HG03280 (cell line): Measurements from ENCODE around the gene MPHOSPH8.

Experiments used
- ATAC-seq: cut with Tn5 transposase; IDR thresholded peaks from one replicate; pipeline ENCODE4 v1.9.1; 2021; ENCODE audit warnings: mild to moderate bottlenecking, moderate library complexity; ENCODE audit not compliant: unreplicated experiment

MPHOSPH8 gene, protein sequence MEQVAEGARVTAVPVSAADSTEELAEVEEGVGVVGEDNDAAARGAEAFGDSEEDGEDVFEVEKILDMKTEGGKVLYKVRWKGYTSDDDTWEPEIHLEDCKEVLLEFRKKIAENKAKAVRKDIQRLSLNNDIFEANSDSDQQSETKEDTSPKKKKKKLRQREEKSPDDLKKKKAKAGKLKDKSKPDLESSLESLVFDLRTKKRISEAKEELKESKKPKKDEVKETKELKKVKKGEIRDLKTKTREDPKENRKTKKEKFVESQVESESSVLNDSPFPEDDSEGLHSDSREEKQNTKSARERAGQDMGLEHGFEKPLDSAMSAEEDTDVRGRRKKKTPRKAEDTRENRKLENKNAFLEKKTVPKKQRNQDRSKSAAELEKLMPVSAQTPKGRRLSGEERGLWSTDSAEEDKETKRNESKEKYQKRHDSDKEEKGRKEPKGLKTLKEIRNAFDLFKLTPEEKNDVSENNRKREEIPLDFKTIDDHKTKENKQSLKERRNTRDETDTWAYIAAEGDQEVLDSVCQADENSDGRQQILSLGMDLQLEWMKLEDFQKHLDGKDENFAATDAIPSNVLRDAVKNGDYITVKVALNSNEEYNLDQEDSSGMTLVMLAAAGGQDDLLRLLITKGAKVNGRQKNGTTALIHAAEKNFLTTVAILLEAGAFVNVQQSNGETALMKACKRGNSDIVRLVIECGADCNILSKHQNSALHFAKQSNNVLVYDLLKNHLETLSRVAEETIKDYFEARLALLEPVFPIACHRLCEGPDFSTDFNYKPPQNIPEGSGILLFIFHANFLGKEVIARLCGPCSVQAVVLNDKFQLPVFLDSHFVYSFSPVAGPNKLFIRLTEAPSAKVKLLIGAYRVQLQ

DNA sequence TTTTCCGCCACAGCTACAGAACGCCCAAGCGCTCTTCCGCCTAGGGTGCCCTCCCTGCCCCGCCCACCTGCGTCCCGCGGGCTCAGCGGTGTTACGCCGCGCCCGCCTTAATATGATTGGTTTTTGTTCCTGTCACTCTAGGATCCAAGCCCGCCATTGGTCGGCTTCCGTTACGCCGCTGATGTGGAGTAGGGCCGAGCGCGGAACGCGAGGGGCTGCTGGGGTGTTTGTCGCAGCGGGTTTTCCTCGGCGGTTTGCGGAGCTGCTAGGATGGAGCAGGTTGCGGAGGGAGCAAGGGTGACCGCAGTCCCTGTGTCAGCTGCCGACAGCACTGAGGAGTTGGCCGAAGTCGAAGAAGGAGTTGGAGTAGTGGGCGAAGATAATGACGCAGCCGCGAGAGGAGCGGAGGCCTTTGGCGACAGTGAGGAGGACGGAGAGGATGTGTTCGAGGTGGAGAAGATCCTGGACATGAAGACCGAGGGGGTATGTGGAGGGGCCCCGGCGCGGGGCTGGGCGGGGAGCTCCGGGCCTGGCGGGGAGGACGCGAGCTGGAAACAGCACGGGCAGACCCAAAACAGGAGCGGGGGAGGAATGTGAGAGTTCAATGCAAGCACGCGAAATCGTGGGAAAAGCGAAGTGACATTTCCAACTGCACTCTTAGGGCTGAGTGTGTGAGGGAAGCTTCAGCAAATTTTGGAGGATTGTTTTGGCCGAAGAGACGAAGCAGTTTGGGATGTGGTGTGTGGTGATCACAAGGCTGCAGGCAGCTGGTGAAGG is at the start of gene MPHOSPH8:
Gene MPHOSPH8, plus strand, starts transcription at position 181 of the 777 bp plus-strand sequence. Its CDS starts 90 bp downstream, at position 271.
- ATAC-seq = peak; percentile 99

DNA sequence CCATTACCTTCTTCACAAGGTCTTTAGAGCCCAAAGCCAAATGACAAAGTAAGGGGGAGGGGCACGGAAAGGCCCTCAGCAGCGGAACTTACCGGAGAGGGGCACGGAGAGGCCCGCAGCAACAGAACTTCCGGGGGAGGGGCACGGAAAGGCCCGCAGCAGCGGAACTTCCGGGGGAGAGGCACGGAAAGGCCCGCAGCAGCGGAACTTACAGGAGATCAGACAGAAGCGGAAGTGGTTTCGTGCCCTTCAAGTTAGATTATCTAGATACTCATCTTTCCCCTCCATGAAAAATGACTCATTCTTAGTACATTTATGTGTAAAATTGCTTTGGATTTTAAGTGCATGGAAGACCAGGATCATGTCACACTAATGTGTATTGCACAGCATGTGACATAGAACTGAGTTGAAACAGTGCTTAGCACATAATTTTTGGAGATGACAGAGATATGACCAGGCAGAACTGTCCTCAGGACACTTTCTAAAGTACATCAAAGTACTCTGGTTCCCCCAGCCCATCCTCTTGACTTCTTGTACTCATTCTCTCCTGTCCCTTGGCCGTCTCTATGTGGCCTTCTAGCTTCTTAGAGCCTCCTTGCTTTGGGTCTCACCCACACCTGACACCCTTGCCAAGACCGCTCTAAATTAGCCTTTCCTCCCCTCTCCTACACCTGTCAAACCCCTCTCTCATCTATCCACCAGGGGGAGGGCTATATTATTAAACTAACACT is 46.4 kb upstream of the MPHOSPH8 start:
- peak; percentile 67 for ATAC-seq

DNA sequence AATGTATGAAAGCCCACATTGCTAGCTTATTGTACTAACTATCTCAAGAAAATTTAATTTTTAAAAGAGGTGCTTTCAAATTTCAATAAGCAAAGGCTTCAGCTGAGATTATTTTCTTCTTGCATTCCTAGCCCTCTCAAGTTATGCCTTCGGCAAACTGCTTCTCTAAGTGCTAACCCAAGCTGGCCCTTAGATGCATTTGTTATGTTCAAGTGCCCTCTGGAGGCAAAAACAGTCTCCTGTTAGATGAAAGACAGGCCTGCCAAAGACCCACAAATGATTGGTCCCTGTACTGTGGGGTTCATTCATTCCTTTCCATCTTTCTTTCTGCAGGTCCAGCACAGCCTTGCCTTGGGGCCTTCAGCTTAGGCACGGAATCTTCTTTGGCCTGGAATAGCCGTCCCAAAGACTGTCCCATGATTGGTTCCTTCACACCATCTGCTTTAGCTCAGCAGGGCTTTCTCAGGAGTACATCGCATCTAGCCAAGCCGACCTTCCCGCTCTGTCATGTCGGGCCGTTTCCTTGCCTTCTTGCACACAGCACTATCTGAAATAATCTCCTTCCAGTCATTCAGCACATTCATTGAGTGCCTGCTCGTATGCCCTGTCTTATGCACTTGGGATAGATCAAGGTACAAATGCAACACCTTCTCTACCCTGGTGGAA is 45.7 kb upstream of the MPHOSPH8 start:
- ATAC-seq = peak; percentile 72

DNA sequence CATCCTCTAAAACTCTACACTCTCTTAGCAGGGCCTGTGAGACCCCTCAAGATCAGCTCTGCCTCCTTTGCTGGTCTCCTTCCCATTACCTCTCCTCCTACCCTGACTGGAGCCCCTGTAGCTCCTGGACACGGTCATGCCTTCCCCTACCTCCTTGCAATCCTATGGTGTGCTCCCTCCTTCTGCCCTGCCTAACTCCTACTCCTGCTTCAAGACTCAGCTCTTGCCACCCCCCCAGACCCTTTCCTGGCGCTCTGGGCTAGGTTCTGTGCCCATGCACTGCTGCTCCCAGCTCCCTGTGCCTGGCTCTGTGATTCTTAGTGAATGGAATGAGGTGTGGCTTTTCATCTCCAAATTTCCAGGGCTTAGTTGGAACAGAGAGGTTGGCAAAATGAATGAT is 44.1 kb upstream of the MPHOSPH8 start:
- no peak for ATAC-seq

DNA sequence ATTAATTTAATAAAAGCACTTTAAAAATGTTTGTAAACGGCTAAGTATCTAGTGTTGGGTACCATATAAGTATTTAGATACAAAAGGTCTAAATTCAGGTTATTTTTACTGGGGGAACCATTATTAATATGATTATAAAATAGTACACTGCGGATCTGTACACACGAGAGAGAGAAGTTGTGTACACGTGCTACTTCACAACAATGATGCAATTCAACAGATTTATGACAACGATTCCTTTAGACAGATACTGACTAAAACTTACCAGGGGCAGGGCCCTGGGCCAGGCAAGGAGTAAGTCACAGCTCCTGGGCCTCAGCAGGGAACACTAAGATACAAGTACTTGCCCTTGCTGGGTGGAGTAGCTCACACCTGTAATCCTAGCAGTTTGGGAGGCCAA is 43.0 kb upstream of the MPHOSPH8 start:
- no peak for ATAC-seq

DNA sequence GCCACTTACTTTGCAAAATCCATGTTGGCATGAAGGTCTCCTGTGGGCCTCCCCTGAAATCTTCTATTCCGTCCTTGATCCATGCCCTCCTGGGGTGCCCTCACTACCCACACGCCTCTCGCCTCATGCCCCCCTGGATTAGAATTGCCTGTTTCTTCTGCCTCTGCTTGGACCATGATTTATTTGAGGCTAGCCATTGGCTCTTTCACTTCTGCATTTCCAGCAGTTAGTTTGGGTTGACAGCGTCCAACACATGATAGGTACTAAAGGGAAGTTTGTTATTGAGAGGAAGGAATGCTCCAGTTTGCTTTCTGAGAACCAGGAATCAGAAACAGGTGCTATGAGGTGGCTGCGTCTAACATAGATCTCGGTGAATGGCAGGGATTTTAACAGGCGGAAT is 41.6 kb upstream of the MPHOSPH8 start:
- ATAC-seq = no peak

DNA sequence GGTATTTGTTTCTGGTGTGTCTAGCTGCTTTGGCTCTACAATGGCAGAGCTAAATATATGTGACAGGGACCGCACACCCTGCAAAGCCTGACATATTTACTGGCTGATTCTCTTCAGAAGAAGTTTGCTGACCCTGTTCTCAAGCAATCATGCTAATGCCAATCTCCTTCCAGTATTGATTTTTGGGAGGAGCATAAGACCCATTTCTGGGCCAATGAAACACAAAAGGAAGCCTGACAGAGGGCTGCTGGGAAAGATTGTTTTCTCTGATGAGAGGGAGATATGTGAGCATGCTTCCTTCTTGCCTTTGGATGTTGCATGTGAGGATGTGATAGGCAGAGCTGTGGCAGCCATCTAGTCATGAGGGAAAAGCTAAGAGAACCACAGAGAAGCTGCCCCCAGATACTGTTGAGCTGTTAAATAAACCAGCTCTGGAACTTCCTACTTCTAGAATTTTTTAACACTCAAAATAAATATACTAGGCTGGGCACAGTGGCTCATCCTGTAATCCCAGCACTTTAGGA is 40.7 kb upstream of the MPHOSPH8 start:
- ATAC-seq = no peak

DNA sequence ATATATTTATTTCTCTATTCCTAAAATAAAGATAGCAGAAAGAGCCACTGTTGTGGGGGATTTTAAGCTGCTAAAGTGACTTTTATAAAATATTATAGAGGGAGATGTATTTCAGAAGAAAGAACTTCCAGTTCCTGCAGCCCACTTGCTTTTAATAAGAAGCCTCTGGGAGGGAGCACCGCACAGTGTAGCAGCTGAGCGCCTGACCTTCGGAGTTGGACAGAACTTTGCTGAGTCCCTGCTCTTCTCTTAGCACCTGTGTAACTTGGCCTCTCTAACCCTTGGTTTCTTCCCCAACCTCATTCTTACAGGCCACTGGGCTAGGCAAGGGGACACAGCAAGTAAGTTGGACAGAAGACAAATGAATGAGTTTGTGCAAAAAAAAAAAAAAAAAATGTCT is 37.4 kb upstream of the MPHOSPH8 start:
- no peak for ATAC-seq

DNA sequence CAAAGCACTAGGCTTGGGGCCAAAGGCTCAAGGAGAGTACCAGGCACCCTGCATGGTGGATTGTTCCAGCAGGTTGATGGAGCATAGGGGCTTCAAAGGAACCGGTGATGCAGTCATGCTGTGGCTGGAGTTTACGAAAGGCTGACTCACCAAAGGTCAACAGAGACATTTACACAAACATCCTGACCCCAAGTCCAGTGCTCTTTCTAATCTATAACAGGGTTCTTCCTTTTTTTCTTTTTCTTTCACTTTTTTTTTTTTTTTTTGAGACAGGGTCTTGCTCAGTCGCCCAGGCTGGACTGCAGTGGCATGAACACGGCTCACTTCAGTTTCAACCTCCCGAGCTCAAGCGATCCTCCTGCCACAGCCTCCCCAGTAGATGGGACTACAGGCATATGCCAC is 36.5 kb upstream of the MPHOSPH8 start:
- ATAC-seq = no peak

DNA sequence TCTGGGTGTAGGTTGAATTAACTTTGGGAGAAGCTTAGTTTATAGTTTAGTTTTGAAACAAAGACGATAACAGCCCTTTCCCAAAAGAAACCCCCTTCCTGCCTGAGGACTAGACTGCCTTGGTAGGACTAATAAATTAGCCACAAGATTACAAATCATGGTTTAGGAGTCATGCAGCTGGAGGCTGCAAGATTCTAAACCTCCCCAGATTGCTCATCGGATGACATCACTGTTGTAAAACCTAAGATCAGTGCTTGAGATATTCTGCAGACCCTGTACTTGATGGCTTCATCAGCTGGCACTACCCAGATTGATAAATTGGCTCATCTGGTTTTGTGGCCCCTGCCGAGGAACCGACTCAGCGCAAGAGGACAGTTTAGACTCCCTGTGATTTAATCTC is 35.9 kb upstream of the MPHOSPH8 start:
- ATAC-seq = no peak

DNA sequence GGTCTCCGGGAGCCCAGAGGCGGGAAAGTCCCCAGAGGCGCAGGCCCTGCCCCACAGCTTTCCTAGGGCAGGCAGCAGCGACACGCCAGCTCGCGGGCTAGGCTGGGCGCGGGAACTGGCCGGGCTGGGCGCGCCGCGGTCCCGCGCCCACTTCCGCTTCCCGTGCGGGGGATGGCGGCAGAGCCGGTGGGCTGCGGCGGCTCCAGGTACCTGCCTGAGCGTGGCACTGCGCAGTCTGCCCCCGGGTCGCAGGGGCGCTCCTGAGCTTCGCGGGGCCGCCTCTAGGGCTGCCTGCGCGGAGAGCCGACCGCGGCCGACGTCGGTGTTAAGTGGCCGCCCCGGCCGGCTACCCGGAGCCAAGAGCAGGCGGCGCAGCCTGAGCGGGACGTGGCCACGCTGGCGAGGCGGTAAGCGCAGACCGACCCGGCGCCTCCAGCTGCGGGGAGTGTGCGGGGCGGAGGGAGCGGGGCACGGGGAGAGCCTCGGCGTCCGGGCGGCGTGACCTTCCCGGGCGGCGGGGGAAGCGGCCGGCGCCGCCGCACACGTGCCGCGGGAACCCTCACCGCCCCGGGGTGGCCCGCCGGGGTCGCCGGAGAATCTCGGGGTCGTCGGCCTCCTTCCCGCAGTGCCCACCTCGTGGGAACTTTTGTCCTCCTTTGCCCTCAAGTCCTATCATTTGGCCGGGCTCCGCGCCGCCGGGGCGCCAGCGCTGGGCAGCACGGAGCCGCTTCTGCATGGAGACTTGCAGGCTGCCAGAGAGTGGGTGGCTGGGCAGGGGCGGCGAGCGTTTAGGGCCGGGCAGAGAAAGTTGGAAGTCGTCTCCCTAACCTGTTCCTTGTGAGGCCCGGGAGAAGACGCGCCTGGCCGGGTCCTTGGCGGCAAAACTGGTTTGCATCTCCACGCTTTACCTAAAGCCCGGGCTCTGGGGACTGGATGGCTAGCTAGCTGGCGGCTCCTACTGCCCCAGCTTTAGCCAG is 31.4 kb upstream of the MPHOSPH8 start:
- ATAC-seq = peak; percentile 85

DNA sequence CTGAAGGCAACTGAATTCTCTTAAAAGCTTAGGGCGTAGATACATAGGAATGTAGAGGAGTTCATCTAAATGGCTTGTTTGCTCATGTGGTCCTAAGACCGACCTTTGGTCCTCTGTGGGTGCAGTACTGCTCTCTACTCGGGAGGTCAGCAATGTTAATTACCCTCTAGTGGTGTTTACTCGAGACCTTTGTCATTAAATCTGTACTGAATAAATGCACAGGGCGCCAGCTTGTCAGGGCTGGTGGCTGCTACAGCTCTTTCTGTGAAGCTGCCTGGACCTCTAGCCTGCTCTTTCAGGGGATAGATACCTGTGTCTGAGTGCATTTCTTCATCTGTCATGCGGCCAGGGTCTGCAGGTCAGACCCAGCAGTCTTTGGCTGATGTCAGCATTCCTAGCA is 29.2 kb upstream of the MPHOSPH8 start:
- no peak for ATAC-seq

DNA sequence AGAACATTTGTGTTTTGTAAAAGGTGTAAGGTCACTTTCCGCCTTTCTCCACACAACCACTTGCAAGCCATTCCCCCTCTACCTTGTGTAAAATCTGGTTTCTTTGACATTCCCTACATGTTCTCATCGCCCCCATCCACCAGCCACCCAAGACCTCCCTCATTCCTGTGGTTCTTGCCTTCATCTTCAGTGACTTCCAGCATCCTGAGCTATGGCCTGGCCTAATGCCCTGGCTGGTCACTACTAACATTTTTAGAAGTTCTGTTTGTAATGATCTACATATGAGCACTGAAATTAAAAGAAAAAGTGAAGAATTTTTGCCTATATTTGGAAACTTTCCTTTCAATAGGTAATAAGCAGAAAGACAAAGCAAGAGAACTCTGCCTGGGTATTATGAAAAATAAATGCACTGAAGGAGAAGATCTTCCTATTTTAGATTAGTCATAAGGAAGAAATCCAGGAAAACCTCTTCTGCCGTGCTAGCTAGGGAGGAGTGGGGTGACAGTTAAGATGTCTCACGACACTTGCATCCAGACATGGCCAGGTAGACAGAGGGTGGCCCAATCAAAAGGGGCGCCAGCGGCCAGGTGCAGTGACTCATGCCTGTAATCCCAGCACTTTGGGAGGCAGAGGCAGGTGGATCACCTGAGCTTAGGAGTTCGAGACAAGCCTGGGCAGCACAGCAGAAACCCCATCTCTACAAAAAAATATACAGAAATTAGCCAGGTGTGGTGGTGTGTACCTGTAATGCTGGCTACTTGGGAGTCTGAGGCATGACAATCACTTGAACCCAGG is 28.1 kb upstream of the MPHOSPH8 start:
- ATAC-seq = no peak

DNA sequence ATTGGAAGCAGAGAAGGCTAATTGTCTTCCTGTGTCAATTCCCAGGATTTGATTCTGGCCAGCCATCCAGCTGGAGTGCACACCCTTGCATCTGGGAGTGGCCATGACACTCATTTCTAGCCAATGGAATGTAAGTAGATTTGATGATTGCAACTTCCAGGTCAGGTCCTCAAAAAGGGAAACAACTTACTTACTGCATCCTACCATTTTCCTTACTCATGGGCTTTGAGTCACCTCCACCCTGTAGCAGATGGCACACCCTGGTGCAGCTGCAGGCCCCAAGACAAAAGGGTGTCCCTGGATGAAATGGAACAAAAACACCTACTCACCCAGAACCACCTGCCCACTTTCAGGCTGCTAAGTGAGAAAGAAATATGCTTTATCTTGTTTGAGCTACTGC is 27.3 kb upstream of the MPHOSPH8 start:
- no peak for ATAC-seq

DNA sequence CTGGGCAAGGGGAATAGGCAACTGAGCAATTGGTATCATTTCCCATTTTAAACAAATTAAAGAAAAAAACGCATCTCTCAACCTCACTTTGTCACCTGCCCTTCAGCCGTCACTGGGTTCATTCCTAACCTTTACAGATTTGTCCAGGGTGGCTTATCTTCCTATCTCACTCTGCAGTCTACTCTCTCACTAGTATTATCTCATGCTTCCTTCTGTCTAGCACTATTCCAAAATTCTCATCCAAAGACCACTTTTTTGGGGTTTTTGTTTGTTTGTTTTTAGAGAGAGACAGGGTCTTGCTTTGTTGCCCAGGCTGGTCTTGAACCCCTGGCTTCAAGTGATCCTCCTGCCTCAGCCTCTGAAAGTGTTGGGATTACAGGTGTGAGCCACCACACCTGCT is 26.7 kb upstream of the MPHOSPH8 start:
- ATAC-seq = no peak

DNA sequence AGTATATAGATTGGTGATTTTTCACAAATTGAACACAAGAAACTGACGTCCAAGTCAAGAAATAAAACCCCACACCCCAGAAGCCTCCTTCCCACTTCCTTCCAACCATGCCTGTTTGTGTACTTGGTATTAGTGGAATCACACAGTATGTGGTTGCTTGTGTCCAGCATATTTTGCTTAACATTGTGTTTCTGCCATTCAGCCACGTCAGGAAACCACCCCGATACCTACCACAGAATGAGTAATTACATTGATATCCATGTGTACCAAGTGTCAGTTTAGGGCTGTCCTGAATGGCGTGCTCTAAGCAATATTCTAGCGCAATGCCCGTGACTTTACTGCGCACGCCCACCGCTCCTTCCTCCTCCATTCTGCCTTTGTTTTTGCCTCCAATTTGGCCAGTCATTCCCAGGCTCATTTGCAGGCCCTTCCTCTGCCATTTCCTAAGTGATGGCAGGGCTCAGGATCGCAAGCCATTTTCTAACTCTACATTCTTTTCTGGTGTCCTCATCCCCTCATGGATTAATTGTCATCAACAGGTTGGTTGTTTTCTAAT is 25.9 kb upstream of the MPHOSPH8 start:
- ATAC-seq = no peak

DNA sequence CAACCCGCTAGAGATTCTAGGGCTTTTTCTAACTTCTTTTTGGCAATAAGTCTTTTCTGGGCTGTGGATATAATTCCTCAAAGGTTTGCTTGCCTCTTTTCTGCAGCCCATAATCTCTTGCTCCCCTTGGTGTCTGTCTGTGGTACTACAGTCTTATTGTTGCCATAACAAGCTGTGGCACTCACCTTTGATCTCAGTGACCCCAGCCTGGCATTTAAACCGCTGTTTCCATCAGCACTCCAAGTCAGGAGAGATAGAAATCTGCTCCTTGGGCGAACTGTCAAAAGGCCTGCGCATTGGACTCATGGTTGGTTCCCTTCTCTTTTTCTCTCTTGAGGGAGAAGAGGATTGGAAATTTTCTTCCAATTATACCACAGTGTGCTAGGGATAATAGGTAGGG is 14.5 kb upstream of the MPHOSPH8 start:
- peak; percentile 81 for ATAC-seq

DNA sequence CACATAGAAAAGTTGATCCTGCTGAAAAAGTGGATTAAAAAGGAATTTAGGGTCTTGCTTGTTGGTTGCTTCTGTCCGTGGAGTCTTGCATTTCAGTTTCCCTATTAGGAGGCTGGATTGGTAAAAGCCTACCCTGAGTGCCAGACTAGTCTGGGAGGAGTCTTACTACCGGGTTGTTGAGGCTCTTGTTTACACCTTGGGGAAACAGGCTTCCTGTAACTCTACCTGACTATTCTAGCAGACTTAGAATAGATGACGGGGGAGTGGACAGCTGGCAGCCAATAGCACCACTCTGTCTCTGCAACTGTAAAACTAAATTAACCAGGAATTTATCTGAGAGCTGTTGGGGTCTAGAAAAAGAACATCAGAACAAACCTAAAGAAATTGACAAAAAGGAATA is 11.3 kb upstream of the MPHOSPH8 start:
- no peak for ATAC-seq
